Stomach smooth muscle (tissue), 2 donors: Measurements from ENCODE around the gene FAM89A.

Experiments used
- H3K27ac ChIP-seq: one replicate; pipeline ENCODE4 v1.7.0; 2013; ENCODE audit warnings: mild to moderate bottlenecking, low read length, inconsistent platforms
- H3K27me3 ChIP-seq, 2 donors: one replicate each; pipeline ENCODE4 v1.7.0; 2013; ENCODE audit warnings: low read length in 2 of 2; ENCODE audit not compliant: insufficient read depth in 2 of 2, control insufficient read depth in 1 of 2
- H3K36me3 ChIP-seq, 2 donors: one replicate each; pipeline ENCODE4 v1.7.0; 2013; ENCODE audit warnings: low read length in 2 of 2; ENCODE audit not compliant: control insufficient read depth in 2 of 2, insufficient read depth in 2 of 2
- H3K4me1 ChIP-seq: one replicate; pipeline ENCODE4 v1.7.0; 2013; ENCODE audit warnings: low read length; ENCODE audit not compliant: control insufficient read depth, insufficient read depth
- H3K4me3 ChIP-seq, 2 donors: one replicate each; pipeline ENCODE4 v1.7.0; 2013; ENCODE audit warnings: low read length in 2 of 2
- H3K9ac ChIP-seq, 2 donors: one replicate each; pipeline ENCODE4 v1.7.0; 2013; ENCODE audit warnings: low read length in 2 of 2, mild to moderate bottlenecking in 1 of 2
- H3K9me3 ChIP-seq, 2 donors: one replicate each; pipeline ENCODE4 v1.7.0; 2013; ENCODE audit warnings: low read length in 2 of 2; ENCODE audit not compliant: control insufficient read depth in 2 of 2
- donor health status: healthy.
- donor health status: Pancreatic carcinoma.

FAM89A gene

DNA sequence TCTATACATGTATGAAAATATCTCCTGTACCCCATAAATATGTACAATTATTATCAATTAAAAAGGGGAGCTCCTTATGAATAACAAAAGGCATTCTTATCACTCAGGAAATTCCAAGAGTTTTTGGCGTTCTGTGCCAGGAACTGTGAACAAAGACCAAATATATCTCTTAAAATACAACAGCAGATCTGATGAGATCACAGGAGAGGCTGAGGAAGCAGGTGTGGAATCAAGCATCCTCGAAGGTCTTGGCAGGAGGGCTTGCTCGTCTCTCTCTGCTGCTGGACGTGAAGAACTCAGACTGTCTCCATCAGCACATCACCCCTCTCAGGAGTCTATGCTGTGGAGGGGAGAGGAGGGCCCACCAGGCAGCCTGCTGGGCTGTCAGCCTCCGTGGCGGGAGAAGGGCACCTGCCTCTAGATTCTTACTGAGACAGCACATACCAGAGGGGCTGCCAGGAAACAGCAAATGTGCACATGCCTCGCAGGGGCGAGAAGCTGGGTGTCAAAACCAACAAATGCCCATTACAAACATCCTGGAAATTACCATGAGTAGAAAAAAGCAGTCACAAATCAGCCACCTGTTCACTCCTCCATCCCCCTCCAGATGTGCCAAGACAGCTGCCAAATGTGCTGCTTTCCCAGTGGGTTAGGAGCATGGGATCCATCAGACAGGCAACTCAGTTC is 30.8 kb upstream of the FAM89A start:
- Histone ChIP-seq H3K4me3 (no peak overlapping the region), H3K9ac (no peak overlapping the region), H3K9me3 (peaks cover 0 to 8% of the 10 kb centered on the region in 2 donors), H3K27me3 (peaks cover 0 to 2% of the 10 kb centered on the region in 2 donors), H3K4me1 (no peaks in the 10 kb centered on the region), H3K27ac (no peak overlapping the region), H3K36me3 (no peaks in the 10 kb centered on the region)

DNA sequence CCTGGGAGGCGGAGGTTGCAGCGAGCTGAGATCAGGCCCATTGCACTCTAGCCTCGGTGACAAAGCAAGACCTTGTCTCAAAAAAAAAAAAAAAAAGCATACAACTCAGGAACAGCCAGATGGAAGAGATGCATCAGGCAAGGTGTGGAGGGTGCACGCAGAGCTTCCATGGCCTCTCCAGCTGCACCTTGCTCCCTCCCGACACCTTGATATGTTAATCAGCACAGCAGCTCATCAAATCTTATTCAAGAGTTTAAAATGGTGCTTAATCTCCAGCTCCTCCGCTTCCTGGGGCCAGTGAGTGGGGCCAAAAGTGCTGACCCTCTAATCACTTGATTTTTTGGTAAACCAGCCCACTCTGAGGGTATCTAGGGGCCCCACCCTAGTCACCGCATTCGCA is 29.3 kb upstream of the FAM89A start:
- Histone ChIP-seq H3K36me3 (no peaks in the 10 kb centered on the region), H3K27me3 (peaks cover 0 to 2% of the 10 kb centered on the region in 2 donors), H3K9me3 (peaks cover 0 to 6% of the 10 kb centered on the region in 2 donors), H3K27ac (no peak overlapping the region), H3K4me1 (no peaks in the 10 kb centered on the region), H3K9ac (no peak overlapping the region), H3K4me3 (no peak overlapping the region)

DNA sequence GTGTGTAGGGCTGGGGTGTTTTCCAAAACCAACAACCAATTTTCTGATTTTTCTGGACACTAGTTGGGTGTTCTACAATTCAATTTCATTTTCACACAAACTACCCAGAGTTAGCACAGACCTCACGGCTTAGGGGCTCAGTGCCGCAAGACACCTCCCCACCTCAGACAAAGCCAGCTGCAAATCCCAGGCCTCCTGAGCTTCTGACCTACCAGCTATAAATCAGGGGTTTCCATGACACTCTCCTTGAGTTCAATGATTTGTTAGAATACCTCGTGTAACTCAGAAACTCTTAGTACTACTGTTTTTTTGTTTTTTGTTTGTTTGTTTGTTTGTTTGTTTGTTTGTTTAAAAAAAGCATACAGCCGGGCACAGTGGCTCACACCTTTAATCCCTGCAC is 28.7 kb upstream of the FAM89A start:
- Histone ChIP-seq H3K27me3 (peaks cover 0 to 2% of the 10 kb centered on the region in 2 donors), H3K36me3 (no peaks in the 10 kb centered on the region), H3K4me3 (no peak overlapping the region), H3K9ac (no peak overlapping the region), H3K27ac (no peak overlapping the region), H3K9me3 (peaks cover 0 to 6% of the 10 kb centered on the region in 2 donors), H3K4me1 (no peaks in the 10 kb centered on the region)

DNA sequence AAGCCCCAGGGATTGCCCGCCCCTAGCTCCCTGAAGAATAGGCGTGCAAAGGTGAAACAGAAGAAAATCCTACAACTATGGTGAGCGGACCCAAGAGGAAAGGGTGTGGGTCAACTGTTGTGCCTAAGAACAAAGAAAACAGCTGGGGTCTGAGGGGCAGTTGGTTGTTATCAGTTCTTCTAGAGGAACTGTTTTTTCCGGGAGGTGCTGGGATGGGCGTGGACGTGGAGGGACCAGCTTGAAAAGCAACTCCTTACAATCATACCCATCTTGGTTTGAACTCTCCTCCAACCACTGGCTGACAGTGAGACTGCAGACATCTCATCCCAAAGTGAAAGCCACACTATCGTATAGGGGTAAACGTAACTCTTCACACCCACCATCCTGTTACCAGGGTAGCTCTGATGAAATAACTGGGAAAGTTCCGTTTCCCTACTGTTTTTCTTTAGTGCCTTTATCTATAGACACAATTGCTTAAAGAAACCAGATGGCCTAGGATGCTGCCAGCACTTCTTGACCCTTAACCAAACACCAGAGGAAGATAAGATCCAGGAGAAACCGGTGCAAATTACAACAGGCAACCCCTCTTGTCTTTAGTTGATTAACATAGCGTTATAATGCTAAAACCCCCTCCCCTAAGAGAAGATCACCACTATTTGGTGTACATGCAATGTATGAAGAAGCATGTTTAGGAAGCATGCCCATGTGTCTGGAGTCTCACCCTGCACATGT is 25.6 kb upstream of the FAM89A start:
- no peaks in the 10 kb centered on the region for H3K4me1 ChIP-seq
- H3K9me3 ChIP-seq: peaks cover 0 to 6% of the 10 kb centered on the region in 2 donors
- H3K27ac ChIP-seq: no peak overlapping the region
- H3K27me3 ChIP-seq: peaks cover 0 to 2% of the 10 kb centered on the region in 2 donors
- H3K36me3 ChIP-seq: no peaks in the 10 kb centered on the region
- no peak overlapping the region for H3K4me3 ChIP-seq
- H3K9ac ChIP-seq: no peak overlapping the region

DNA sequence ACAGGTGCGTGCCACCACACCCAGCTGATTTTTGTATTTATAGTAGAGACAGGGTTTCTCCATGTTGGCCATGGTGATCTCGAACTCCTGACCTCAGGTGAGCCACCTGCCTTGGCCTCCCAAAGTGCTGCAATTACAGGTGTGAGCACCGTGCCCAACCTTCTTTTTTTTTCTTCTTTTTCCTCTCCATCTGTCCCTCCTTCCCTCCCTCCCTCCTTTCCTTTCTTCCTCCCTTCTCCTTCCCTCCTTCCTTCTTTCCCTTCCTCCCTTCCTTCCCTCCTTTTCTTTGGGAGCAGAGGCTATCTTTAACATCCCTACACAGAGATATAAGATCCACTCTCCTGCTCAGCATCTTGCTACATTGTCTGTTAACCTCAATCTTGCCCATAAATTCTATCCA is 24.4 kb upstream of the FAM89A start:
- H3K9me3 ChIP-seq: peaks cover 0 to 6% of the 10 kb centered on the region in 2 donors
- peaks cover 0 to 2% of the 10 kb centered on the region in 2 donors for H3K27me3 ChIP-seq
- no peak overlapping the region for H3K9ac ChIP-seq
- H3K4me3 ChIP-seq: no peak overlapping the region
- no peak overlapping the region for H3K27ac ChIP-seq
- H3K4me1 ChIP-seq: no peaks in the 10 kb centered on the region
- no peaks in the 10 kb centered on the region for H3K36me3 ChIP-seq

DNA sequence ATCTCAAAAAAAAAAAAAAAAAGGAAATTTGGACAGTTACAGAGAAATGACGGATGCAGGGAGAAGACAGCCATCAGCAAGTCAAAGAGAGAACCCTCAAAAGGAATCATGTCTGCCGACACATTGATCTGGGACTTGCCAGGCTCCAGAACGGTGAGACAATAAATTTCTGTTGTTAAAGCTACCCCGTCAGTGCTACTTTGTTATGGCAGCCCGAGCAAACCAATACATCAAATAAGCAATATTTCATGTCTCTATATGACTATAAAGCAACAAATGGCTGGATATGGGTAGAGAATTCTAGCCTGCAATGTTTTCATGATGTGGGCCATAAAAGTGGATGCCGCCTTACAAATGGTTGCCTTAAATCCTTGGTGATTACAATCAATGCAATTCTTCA is 23.3 kb upstream of the FAM89A start:
- Histone ChIP-seq H3K9me3 (peaks cover 0 to 6% of the 10 kb centered on the region in 2 donors), H3K36me3 (no peaks in the 10 kb centered on the region), H3K27me3 (peaks cover 0 to 4% of the 10 kb centered on the region in 2 donors), H3K4me3 (no peak overlapping the region), H3K4me1 (no peaks in the 10 kb centered on the region), H3K27ac (no peak overlapping the region), H3K9ac (no peak overlapping the region)

DNA sequence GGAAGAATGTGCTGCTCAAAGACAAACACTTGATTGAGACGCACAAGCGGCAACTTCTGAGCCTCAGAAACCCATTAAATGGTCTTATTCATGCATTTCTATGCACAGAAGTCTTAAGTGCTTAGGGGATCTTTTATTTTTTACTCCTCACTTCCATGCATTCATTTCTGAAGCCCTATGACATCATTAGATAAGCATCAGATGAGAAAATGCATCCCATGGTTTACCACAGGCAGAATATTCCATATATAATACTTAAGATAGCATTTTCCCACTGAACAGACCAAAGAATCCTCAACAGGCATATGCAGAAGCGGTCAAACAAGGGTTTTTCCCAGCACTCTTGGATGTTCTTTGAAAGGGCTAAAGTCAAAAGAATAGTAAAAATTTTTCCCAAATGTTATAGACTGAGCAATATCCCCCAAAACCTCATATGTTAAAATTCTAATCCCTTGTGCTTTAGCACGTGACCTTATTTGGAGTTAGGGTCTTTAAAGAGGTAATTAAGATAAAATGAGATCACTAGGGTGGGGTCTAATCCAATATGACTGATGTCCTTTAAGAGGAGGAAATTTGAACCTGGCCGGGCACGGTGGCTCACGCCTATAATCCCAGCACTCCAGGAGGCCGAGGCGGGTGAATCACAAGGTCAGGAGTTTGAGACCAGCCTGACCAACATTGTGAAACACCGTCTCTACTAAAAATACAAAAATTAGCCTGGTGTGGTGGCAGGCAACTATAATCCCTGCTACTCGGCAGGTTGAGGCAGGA is 22.6 kb upstream of the FAM89A start:
- peaks cover 0 to 4% of the 10 kb centered on the region in 2 donors for H3K27me3 ChIP-seq
- H3K4me3 ChIP-seq: no peak overlapping the region
- no peaks in the 10 kb centered on the region for H3K36me3 ChIP-seq
- no peak overlapping the region for H3K27ac ChIP-seq
- no peak overlapping the region for H3K9ac ChIP-seq
- H3K9me3 ChIP-seq: peaks cover 0 to 6% of the 10 kb centered on the region in 2 donors
- no peaks in the 10 kb centered on the region for H3K4me1 ChIP-seq

DNA sequence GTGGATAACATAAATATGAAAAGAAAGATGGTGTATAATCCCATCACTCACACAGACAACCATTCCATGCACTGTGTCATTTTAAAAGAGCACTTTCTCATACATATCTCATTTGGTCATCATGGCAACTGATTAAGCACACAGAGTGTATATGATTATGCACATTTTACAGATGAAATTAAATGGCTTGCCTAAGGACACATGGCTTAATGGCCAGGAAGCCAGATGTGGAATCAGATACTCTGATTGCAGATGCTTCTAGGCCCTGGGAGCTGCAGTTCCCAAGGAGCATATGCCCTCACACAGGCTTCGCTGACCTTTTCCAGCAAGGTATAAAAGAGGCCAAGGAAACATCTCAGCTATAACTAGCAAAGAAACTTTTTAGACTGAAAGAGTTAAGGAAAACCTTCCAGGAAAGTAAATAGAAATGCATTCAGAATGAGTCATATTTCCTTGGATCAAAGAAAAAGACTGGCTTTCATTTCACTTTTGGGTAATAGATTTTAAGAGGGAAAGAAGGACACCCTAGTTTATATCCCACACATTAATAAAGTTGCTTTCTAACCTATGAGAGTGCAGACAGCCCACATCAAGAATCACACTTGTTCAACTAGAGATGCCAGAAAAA is 19.6 kb upstream of the FAM89A start:
- Histone ChIP-seq H3K4me1 (no peaks in the 10 kb centered on the region), H3K27me3 (peaks cover 0 to 3% of the 10 kb centered on the region in 2 donors), H3K4me3 (no peak overlapping the region), H3K9me3 (peaks cover 0 to 5% of the 10 kb centered on the region in 2 donors), H3K27ac (no peak overlapping the region), H3K9ac (no peak overlapping the region), H3K36me3 (no peaks in the 10 kb centered on the region)

DNA sequence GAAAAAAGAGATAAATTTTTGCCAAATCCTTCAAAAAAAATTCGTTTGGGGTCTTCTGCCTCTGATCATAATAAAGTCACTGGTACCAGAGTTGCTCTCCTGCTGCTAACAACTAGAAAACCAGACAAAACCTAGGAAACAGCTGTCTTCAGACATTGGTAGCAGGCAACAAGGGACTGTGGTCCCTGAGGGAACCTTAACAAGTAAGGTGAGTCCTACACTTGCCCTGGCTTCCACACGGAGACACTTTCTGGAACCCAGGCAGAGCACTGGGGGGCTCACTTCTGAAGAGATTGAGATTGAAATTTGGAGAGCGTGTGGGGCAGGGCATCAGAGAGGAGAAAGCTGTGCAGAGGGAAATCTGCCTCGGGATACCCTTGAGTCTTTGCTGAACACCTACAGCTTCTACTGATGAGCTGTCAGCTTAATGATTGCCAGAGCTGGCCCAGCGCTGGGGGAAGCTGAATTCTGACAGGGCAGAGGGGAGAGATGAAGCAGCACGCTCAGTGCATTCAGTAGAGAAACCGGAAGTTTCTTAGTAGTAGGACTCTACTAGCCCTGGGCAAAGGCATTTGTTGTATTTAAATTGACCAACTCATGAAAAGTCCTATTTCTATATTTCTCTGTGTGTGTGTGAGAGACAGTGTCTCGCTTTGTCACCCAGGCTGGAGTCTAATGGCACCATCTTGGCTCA is 18.5 kb upstream of the FAM89A start:
- H3K27ac ChIP-seq: no peak overlapping the region
- H3K4me1 ChIP-seq: peaks cover 4% of the 10 kb centered on the region
- H3K36me3 ChIP-seq: no peaks in the 10 kb centered on the region
- H3K4me3 ChIP-seq: no peak overlapping the region
- H3K9ac ChIP-seq: no peak overlapping the region
- peaks cover 0 to 5% of the 10 kb centered on the region in 2 donors for H3K9me3 ChIP-seq
- peaks cover 0 to 3% of the 10 kb centered on the region in 2 donors for H3K27me3 ChIP-seq

DNA sequence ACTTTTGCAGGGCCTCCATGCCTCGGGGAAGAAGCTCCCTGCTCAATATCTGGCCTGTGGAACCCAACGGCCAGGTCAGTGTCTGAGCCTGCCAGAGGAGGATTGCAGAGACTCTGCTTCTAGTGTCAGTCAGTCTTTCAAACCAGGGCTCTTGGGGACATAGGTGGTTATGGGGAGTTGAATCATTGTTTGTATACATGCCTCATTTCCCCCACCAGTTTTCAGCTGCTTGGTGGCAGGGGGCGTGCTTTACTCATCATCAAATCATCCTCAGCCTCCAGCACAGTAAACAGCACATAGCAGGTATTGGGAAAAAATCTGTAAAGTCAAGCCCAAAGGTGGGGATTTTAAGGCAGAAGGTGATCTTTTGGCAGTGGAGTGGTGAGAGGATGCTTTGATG is 17.4 kb upstream of the FAM89A start:
- H3K9ac ChIP-seq: no peak overlapping the region
- peaks cover 0 to 5% of the 10 kb centered on the region in 2 donors for H3K9me3 ChIP-seq
- no peak overlapping the region for H3K4me3 ChIP-seq
- no peaks in the 10 kb centered on the region for H3K36me3 ChIP-seq
- H3K27ac ChIP-seq: no peak overlapping the region
- H3K4me1 ChIP-seq: peaks cover 8% of the 10 kb centered on the region
- peaks cover 0 to 3% of the 10 kb centered on the region in 2 donors for H3K27me3 ChIP-seq
